IMR-90 (cell line): ENCODE results near the gene PXDC1. TPM values are rescaled to one million over a fixed set of nuclear protein-coding genes. Genes with fewer than 3 reads are reported as not detected.
"Not testable (repeated sequence)": the region's sequence is repeated elsewhere in the genome, so short reads cannot be mapped to it uniquely, and the experiment has no call there.

ENCODE experiments used
- ATAC-seq: fragments of 200-7000 bp; cut with Tn5 transposase; 2 replicates; pipeline ENCODE4 v1.9.1; 2020; ENCODE audit warnings: low read depth, mild to moderate bottlenecking, moderate library complexity
- BruUV-seq: library from RNA; stranded (reverse); fragments of 400-500 nt; replicated peaks from 2 replicates; lab custom pipeline; 2021; lab: Mats Ljungman, UMichigan
- CTCF ChIA-PET: fragments of 300-600 bp; formaldehyde crosslinking; extraction: SDS; loops from one replicate; lab custom pipeline; 2021; ENCODE audit warnings: antibody characterized with exemption; lab: Yijun Ruan, JAX
- POLR2A ChIA-PET: fragments of 300-600 bp; sonication (Branson Sonifier 250); formaldehyde crosslinking; loops from one replicate; lab custom pipeline; 2022; ENCODE audit warnings: antibody characterized with exemption; ENCODE audit not compliant: unreplicated experiment; lab: Charles Lee
- DNase-seq: peaks from one replicate; pipeline ENCODE4 v3.0.0; 2013
- H2AFZ ChIP-seq: replicated peaks from 2 replicates; pipeline ENCODE3; 2013; ENCODE audit warnings: low read length, mild to moderate bottlenecking; ENCODE audit not compliant: poor library complexity
- H2AK5ac ChIP-seq: 2 replicates; pipeline ENCODE4 v1.6.1; 2013; ENCODE audit warnings: low read depth, low read length, inconsistent platforms
- H2AK9ac ChIP-seq: replicated peaks from 2 replicates; pipeline ENCODE3; 2013; ENCODE audit warnings: mild to moderate bottlenecking, low read depth, low read length, moderate library complexity; ENCODE audit not compliant: poor library complexity
- H2BK120ac ChIP-seq: 2 replicates; pipeline ENCODE4 v1.6.1; 2013; ENCODE audit warnings: low read depth, low read length, inconsistent platforms
- H2BK15ac ChIP-seq: 3 replicates; pipeline ENCODE4 v1.6.1; 2013; ENCODE audit warnings: low read depth, low read length, inconsistent platforms
- H2BK20ac ChIP-seq: 2 replicates; pipeline ENCODE4 v1.6.1; 2013; ENCODE audit warnings: low read depth, mild to moderate bottlenecking, inconsistent platforms, low read length, moderate library complexity
- H2BK5ac ChIP-seq: 2 replicates; pipeline ENCODE4 v1.6.1; 2013; ENCODE audit warnings: mild to moderate bottlenecking, low read depth, low read length, inconsistent platforms; ENCODE audit not compliant: poor library complexity, severe bottlenecking
- H3K14ac ChIP-seq: replicated peaks from 2 replicates; pipeline ENCODE4 v1.6.1; 2013; ENCODE audit warnings: low read depth, low read length, inconsistent platforms
- H3K18ac ChIP-seq: 2 replicates; pipeline ENCODE4 v1.6.1; 2013; ENCODE audit warnings: low read depth, low read length, control low read depth
- H3K23ac ChIP-seq: 2 replicates; pipeline ENCODE4 v1.6.1; 2013; ENCODE audit warnings: low read depth, low read length, inconsistent platforms
- H3K27ac ChIP-seq: 2 replicates; pipeline ENCODE4 v1.5.1; 2013; ENCODE audit warnings: mild to moderate bottlenecking, control low read depth, low read length; ENCODE audit not compliant: insufficient read depth
- H3K27me3 ChIP-seq: 2 replicates; pipeline ENCODE4 v1.6.1; 2013; ENCODE audit warnings: low read length; ENCODE audit not compliant: control insufficient read depth, insufficient read depth
- H3K36me3 ChIP-seq: 2 replicates; pipeline ENCODE4 v1.6.1; 2013; ENCODE audit warnings: low read length, mixed read lengths; ENCODE audit not compliant: control insufficient read depth, insufficient read depth
- H3K4ac ChIP-seq: 2 replicates; pipeline ENCODE4 v1.6.1; 2013; ENCODE audit warnings: low read depth, low read length, inconsistent platforms
- H3K4me1 ChIP-seq: 2 replicates; pipeline ENCODE4 v1.6.1; 2013; ENCODE audit warnings: low read length, mixed read lengths; ENCODE audit not compliant: control insufficient read depth, insufficient read depth
- H3K4me2 ChIP-seq: 2 replicates; pipeline ENCODE4 v1.6.1; 2013; ENCODE audit warnings: low read depth, mild to moderate bottlenecking, control low read depth, low read length, moderate library complexity
- H3K4me3 ChIP-seq: 2 replicates; pipeline ENCODE4 v1.5.1; 2013; ENCODE audit warnings: low read depth, mild to moderate bottlenecking, control low read depth, low read length, moderate library complexity; ENCODE audit not compliant: insufficient read depth
- H3K56ac ChIP-seq: 2 replicates; pipeline ENCODE4 v1.6.1; 2013; ENCODE audit warnings: low read length, inconsistent platforms; ENCODE audit not compliant: insufficient read depth; ENCODE audit errors: extremely low read depth
- H3K79me1 ChIP-seq, 2 experiments: 2 replicates each; pipeline ENCODE4 v1.6.1; 2013; ENCODE audit warnings: low read length in 2 of 2, inconsistent platforms in 1 of 2, low read depth in 1 of 2
- H3K9ac ChIP-seq: 2 replicates; pipeline ENCODE4 v1.6.1; 2013; ENCODE audit warnings: low read depth, low read length, control low read depth
- H3K9me1 ChIP-seq: 2 replicates; pipeline ENCODE4 v1.6.1; 2013; ENCODE audit warnings: low read length, inconsistent platforms; ENCODE audit not compliant: insufficient read depth
- H3K9me3 ChIP-seq: 2 replicates; pipeline ENCODE4 v1.6.1; 2013; ENCODE audit warnings: low read length; ENCODE audit not compliant: control insufficient read depth, insufficient read depth
- H4K20me1 ChIP-seq: 2 replicates; pipeline ENCODE4 v1.6.1; 2013; ENCODE audit warnings: low read length, inconsistent platforms; ENCODE audit not compliant: insufficient read depth
- H4K5ac ChIP-seq: 2 replicates; pipeline ENCODE4 v1.6.1; 2013; ENCODE audit warnings: mild to moderate bottlenecking, low read depth, low read length, control low read depth
- H4K8ac ChIP-seq, 2 experiments: 2 replicates each; pipeline ENCODE4 v1.6.1; 2013; ENCODE audit warnings: low read depth in 2 of 2, low read length in 2 of 2, control low read depth in 1 of 2, inconsistent platforms in 1 of 2
- H4K91ac ChIP-seq: 2 replicates; pipeline ENCODE4 v1.6.1; 2013; ENCODE audit warnings: low read depth, low read length, inconsistent platforms; ENCODE audit not compliant: insufficient read depth
- ELK1 ChIP-seq: fragments of 150-350 bp; IDR thresholded peaks from 2 replicates; pipeline ENCODE4 v1.6.1; 2016; ENCODE audit warnings: low read depth, mild to moderate bottlenecking, low read length, moderate library complexity, borderline replicate concordance
- RFX5 ChIP-seq: IDR thresholded peaks from 2 replicates; pipeline ENCODE4 v1.8.0; 2012; ENCODE audit warnings: low read depth, mild to moderate bottlenecking, low read length, moderate library complexity
- WGBS, 2 experiments: methylation state at CpG; one replicate each; pipeline versions ENCODE4 v1.1.5 to v1.1.7; 2013; ENCODE audit warnings: missing lambda C conversion rate in 2 of 2; ENCODE audit not compliant: insufficient read length in 1 of 2; ENCODE audit errors: extremely low coverage in 2 of 2; 5-methylcytosine and 5-hydroxymethylcytosine counted together
- dilution Hi-C: fragments of 300-500 bp; cut with HindIII; formaldehyde crosslinking; loops from one replicate; pipeline ENCODE4 v1.14.3; 2018; ENCODE audit warnings: low sequenced_read_pairs; ENCODE audit not compliant: unreplicated experiment
- in situ Hi-C: fragments of 300-500 bp; cut with MboI; formaldehyde crosslinking; loops from 3 replicates; pipeline ENCODE4 v1.14.3; 2019; ENCODE audit warnings: low sequenced_read_pairs, inconsistent platforms, mixed read lengths
- intact Hi-C: fragments of 100-400 bp; cut with micrococcal nuclease; formaldehyde crosslinking; loops from 2 replicates; pipeline ENCODE4 v1.10.0; 2022
- polyA plus RNA-seq, 3 experiments: library from polyadenylated mRNA; depleted of rRNA; stranded (reverse); fragments of >200 nt; gene quantifications; 2 replicates each; pipeline ENCODE4 v1.2.3, GENCODE V29; 2012; ENCODE audit warnings: low replicate concordance in 1 of 3
- total RNA-seq: library from RNA; depleted of rRNA; stranded (reverse); fragments of >200 nt; gene quantifications from 2 replicates; pipeline ENCODE4 v1.2.3, GENCODE V29; 2012

Gene PXDC1
- total and polyA plus RNA-seq, 2 of the 4 experiments (the other 2 are of a cell fraction): 63.3 to 72.2 TPM

GRCh38 chr6:3773678-3774298, 22.3 kb upstream of the PXDC1 start:
- 77% methylated on average over 4 of the region's 7 CpGs; no CpG with 5 or more reads in 1 of the 2 experiments for WGBS, 2 experiments
- CTCF ChIA-PET: no interaction called here
- POLR2A ChIA-PET: no interaction called here

GRCh38 chr6:3772127-3772999, 20.9 kb upstream of the PXDC1 start:
- dilution Hi-C loops, H3K9me3 ChIP-seq, H3K23ac ChIP-seq: not testable (repeated sequence)

More at GRCh38 chr6:3773678-3774298, 22.3 kb upstream of the PXDC1 start:
- no peak overlapping the region for H3K23ac ChIP-seq
- dilution Hi-C loops (no loop called here), intact Hi-C loops (no loop called here), in situ Hi-C loops (no loop called here)
- H4K91ac ChIP-seq: no peak overlapping the region
- no peak overlapping the region for H2AK5ac ChIP-seq
- no peak overlapping the region for H2AK9ac ChIP-seq
- no TSS peak for BruUV-seq
- no peaks in the 10 kb centered on the region; a peak in 1 of 4 replicates for H3K79me1 ChIP-seq
- no peak overlapping the region for H3K14ac ChIP-seq
- no peaks in the 10 kb centered on the region for H3K36me3 ChIP-seq
- no peak overlapping the region for H2BK5ac ChIP-seq
- ATAC-seq: no peak
- H2BK20ac ChIP-seq: no peak overlapping the region
- no peak overlapping the region for H2BK15ac ChIP-seq
- TF ChIP-seq RFX5 (peak; percentile 79), ELK1 (no peak)
- H3K4me3 ChIP-seq: no peak overlapping the region
- no peak overlapping the region for H2BK120ac ChIP-seq
- H3K4ac ChIP-seq: no peak overlapping the region
- H3K18ac ChIP-seq: no peak overlapping the region
- H3K27ac ChIP-seq: no peak overlapping the region
- no peaks in the 10 kb centered on the region for H3K27me3 ChIP-seq
- H3K9ac ChIP-seq: no peak overlapping the region
- no peaks in the 10 kb centered on the region for H3K9me3 ChIP-seq
- no peak overlapping the region for H4K5ac ChIP-seq
- no peak overlapping the region for H4K8ac ChIP-seq
- no peak overlapping the region for H3K56ac ChIP-seq
- no peak overlapping the region for H3K4me2 ChIP-seq
- no peak for DNase-seq
- H2AFZ ChIP-seq: no peak overlapping the region
- peaks cover 8% of the 10 kb centered on the region; the same call in 1 of the 2 replicates for H3K9me1 ChIP-seq
- H3K4me1 ChIP-seq: peaks cover 3% of the 10 kb centered on the region; the same call in 1 of the 2 replicates
- H4K20me1 ChIP-seq: no peaks in the 10 kb centered on the region

More at GRCh38 chr6:3772127-3772999, 20.9 kb upstream of the PXDC1 start:
- DNase-seq, H3K4me3 ChIP-seq, H3K9ac ChIP-seq, H3K56ac ChIP-seq, H2AK5ac ChIP-seq, H2AK9ac ChIP-seq, H2BK5ac ChIP-seq, H3K4me2 ChIP-seq, H4K91ac ChIP-seq, H3K4ac ChIP-seq, H2BK120ac ChIP-seq, H2AFZ ChIP-seq, POLR2A ChIA-PET, H3K79me1 ChIP-seq, H2BK20ac ChIP-seq, BruUV-seq, H3K36me3 ChIP-seq, CTCF ChIA-PET, H3K18ac ChIP-seq, H3K9me1 ChIP-seq, ATAC-seq, H4K8ac ChIP-seq, H3K4me1 ChIP-seq, H4K5ac ChIP-seq, intact Hi-C loops, H3K27ac ChIP-seq, H2BK15ac ChIP-seq, in situ Hi-C loops, H3K14ac ChIP-seq, H3K27me3 ChIP-seq, H4K20me1 ChIP-seq: not testable (repeated sequence)
- WGBS, 2 experiments: 100% methylated on average over 3 of the region's 12 CpGs; no CpG with 5 or more reads in 1 of the 2 experiments
